Esophagus squamous epithelium (tissue), 4 donors: ENCODE data around the gene A1CF.

Source experiments
- CTCF ChIP-seq, 6 experiments: fragments of 450-650 bp in 4 of 6; fragments of 200-600 bp in 2 of 6; sonication (generic) in 2 of 6; IDR thresholded peaks; one replicate each; pipeline ENCODE4 v1.5.1; 2016 to 2019; ENCODE audit warnings: antibody characterized with exemption in 6 of 6, mild to moderate bottlenecking in 4 of 6, moderate library complexity in 4 of 6
- POLR2A ChIP-seq, 4 donors: fragments of 450-650 bp; IDR thresholded peaks; one replicate each; pipeline ENCODE4 v1.6.1; 2017; ENCODE audit warnings: antibody characterized with exemption in 4 of 4, mild to moderate bottlenecking in 4 of 4, moderate library complexity in 3 of 4

GRCh38 chr10:50927522-50928189, 42.2 kb upstream of the A1CF start:
- no peak for TF ChIP-seq CTCF (IDR thresholded peaks at IDR 0.05)
- TF ChIP-seq POLR2A (IDR thresholded peaks at IDR 0.05) = no peak
